T-helper 22 cell (primary cell): ENCODE measurements around the gene PPP1R12B.
"Not testable (repeated sequence)": the region's sequence is repeated elsewhere in the genome, so short reads cannot be mapped to it uniquely, and the experiment has no call there.

Experiments used
- DNase-seq: peaks from one replicate; pipeline ENCODE4 v3.0.0-alpha.2; 2020; ENCODE audit warnings: low read depth

PPP1R12B gene

GRCh38 chr1:202349206-202349928 lies 868 bp downstream of the PPP1R12B start:
- no peak for DNase-seq

GRCh38 chr1:202351725-202352124 lies 3.2 kb downstream of the PPP1R12B start:
- DNase-seq: no peak

GRCh38 chr1:202352583-202353197 lies 4.2 kb downstream of the PPP1R12B start:
- DNase-seq: not testable (repeated sequence)

GRCh38 chr1:202355944-202356553 lies 7.5 kb downstream of the PPP1R12B start:
- DNase-seq: no peak

GRCh38 chr1:202357506-202357905 lies 9.0 kb downstream of the PPP1R12B start:
- DNase-seq: no peak

- no peak for DNase-seq
Observed at GRCh38 chr1:202361224-202361623, 12.7 kb downstream of the PPP1R12B start.

- DNase-seq: no peak
Observed at GRCh38 chr1:202361701-202362100, 13.2 kb downstream of the PPP1R12B start.

GRCh38 chr1:202362212-202362611 lies 13.7 kb downstream of the PPP1R12B start:
- DNase-seq: no peak

GRCh38 chr1:202365092-202365815 lies 16.8 kb downstream of the PPP1R12B start:
- no peak for DNase-seq

GRCh38 chr1:202367271-202367670 lies 18.8 kb downstream of the PPP1R12B start:
- DNase-seq: no peak

- DNase-seq: not testable (repeated sequence)
Observed at GRCh38 chr1:202370906-202371305, 22.4 kb downstream of the PPP1R12B start.

GRCh38 chr1:202374099-202374498 lies 25.6 kb downstream of the PPP1R12B start:
- no peak for DNase-seq

- not testable (repeated sequence) for DNase-seq
Observed at GRCh38 chr1:202375175-202375574, 26.7 kb downstream of the PPP1R12B start.

GRCh38 chr1:202376247-202376646 lies 27.7 kb downstream of the PPP1R12B start:
- no peak for DNase-seq

- DNase-seq: not testable (repeated sequence)
Observed at GRCh38 chr1:202379884-202380529, 31.5 kb downstream of the PPP1R12B start.

GRCh38 chr1:202380535-202380934 lies 32.0 kb downstream of the PPP1R12B start:
- DNase-seq: not testable (repeated sequence)

- not testable (repeated sequence) for DNase-seq
Observed at GRCh38 chr1:202381867-202382266, 33.4 kb downstream of the PPP1R12B start.

GRCh38 chr1:202395831-202396230 lies 47.3 kb downstream of the PPP1R12B start:
- DNase-seq: not testable (repeated sequence)

- DNase-seq: no peak
Observed at GRCh38 chr1:202397256-202397655, 48.8 kb downstream of the PPP1R12B start.

GRCh38 chr1:202398439-202398838 lies 49.9 kb downstream of the PPP1R12B start:
- DNase-seq: not testable (repeated sequence)

GRCh38 chr1:202401771-202402170 lies 53.3 kb downstream of the PPP1R12B start:
- DNase-seq: not testable (repeated sequence)

GRCh38 chr1:202403381-202403780 lies 54.9 kb downstream of the PPP1R12B start:
- DNase-seq: not testable (repeated sequence)
